ENCODE results near the gene HHAT.

Gene HHAT

GRCh38 chr1:210482945-210483617 is 154.4 kb downstream of the HHAT start:
- no peak for DNase-seq (ENCODE audit: low read depth, low spot score)

- DNase-seq (ENCODE audit: low read depth, low spot score), result no peak
Measured at GRCh38 chr1:210483821-210484220, 155.1 kb downstream of the HHAT start.

GRCh38 chr1:210487021-210487420 is 158.3 kb downstream of the HHAT start:
- DNase-seq (ENCODE audit: low read depth, low spot score), result no peak

- no peak for DNase-seq (ENCODE audit: low read depth, low spot score)
Measured at GRCh38 chr1:210489491-210489890, 160.8 kb downstream of the HHAT start.

- DNase-seq (ENCODE audit: low read depth, low spot score), result no peak
Measured at GRCh38 chr1:210490781-210491180, 162.1 kb downstream of the HHAT start.

GRCh38 chr1:210496063-210496462 is 167.4 kb downstream of the HHAT start:
- DNase-seq (ENCODE audit: low read depth, low spot score), result no peak

GRCh38 chr1:210499956-210500355 is 171.3 kb downstream of the HHAT start:
- DNase-seq (ENCODE audit: low read depth, low spot score), result no peak

GRCh38 chr1:210500831-210501230 is 172.1 kb downstream of the HHAT start:
- no peak for DNase-seq (ENCODE audit: low read depth, low spot score)

- no peak for DNase-seq (ENCODE audit: low read depth, low spot score)
Measured at GRCh38 chr1:210504286-210504685, 175.6 kb downstream of the HHAT start.

GRCh38 chr1:210505601-210506496 is 177.1 kb downstream of the HHAT start:
- no peak for DNase-seq (ENCODE audit: low read depth, low spot score)

- DNase-seq (ENCODE audit: low read depth, low spot score), result no peak
Measured at GRCh38 chr1:210506689-210507088, 178.0 kb downstream of the HHAT start.

GRCh38 chr1:210516092-210516656 is 187.5 kb downstream of the HHAT start:
- no peak for DNase-seq (ENCODE audit: low read depth, low spot score)

- DNase-seq (ENCODE audit: low read depth, low spot score), result no peak
Measured at GRCh38 chr1:210516697-210517459, 188.2 kb downstream of the HHAT start.

GRCh38 chr1:210523830-210524229 is 195.1 kb downstream of the HHAT start:
- no peak for DNase-seq (ENCODE audit: low read depth, low spot score)

- no peak for DNase-seq (ENCODE audit: low read depth, low spot score)
Measured at GRCh38 chr1:210525716-210526454, 197.2 kb downstream of the HHAT start.

GRCh38 chr1:210527091-210527490 is 198.4 kb downstream of the HHAT start:
- DNase-seq (ENCODE audit: low read depth, low spot score), result no peak

GRCh38 chr1:210531475-210532222 is 202.9 kb downstream of the HHAT start:
- DNase-seq (ENCODE audit: low read depth, low spot score), result no peak

GRCh38 chr1:210532223-210532598 is 203.5 kb downstream of the HHAT start:
- DNase-seq (ENCODE audit: low read depth, low spot score), result no peak

- DNase-seq (ENCODE audit: low read depth, low spot score), result no peak
Measured at GRCh38 chr1:210535761-210536160, 207.1 kb downstream of the HHAT start.

GRCh38 chr1:210536254-210536961 is 207.7 kb downstream of the HHAT start:
- DNase-seq (ENCODE audit: low read depth, low spot score), result no peak

Measured in activated CD4-positive, CD25-positive, alpha-beta regulatory T cell treated with anti-CD3 and anti-CD28 coated beads, Interleukin-2, amount 50 U/mL, for 16 hours (primary cell).